ENCODE measurements around the gene ZNF837. TPM values are rescaled to one million over a fixed set of nuclear protein-coding genes. Genes with fewer than 3 reads are reported as not detected.
A peak's percentile ranks its signal among the peaks of the same experiment; 100 is the strongest.

The ZNF837 gene
- total and polyA plus RNA-seq, 2 donors (not counting 1 experiment from before 2014, with no cell fraction given), result 4.2 to 4.9 TPM

- no peak for DNase-seq
- CTCF ChIA-PET, result interaction anchor here (0.6 kb wide), 1 partner anchor 499 kb away, joined by 4 read pairs; no protein-coding TSS in a partner anchor
- peaks cover 0 to 19% (median 6%) of the 10 kb centered on the region in 4 experiments for H3K27me3 ChIP-seq (replicated peaks in 1 of 4; ENCODE audit: control extremely low read depth in 1 of 4, control insufficient read depth in 3 of 4, insufficient read depth in 4 of 4, low read length in 3 of 4)
- H3K4me3 Mint-ChIP-seq, result peak overlapping the region; percentile 57
- intact Hi-C loops (cut with micrococcal nuclease), result no loop called here
- no peak overlapping the region for H3K27ac ChIP-seq (ENCODE audit: low read length in 2 of 2)
- H3K9ac ChIP-seq (ENCODE audit: low read length), result peak overlapping the region; percentile 39
- peaks cover 19% of the 10 kb centered on the region for H3K4me1 Mint-ChIP-seq
- TF ChIP-seq, protein P1, sequence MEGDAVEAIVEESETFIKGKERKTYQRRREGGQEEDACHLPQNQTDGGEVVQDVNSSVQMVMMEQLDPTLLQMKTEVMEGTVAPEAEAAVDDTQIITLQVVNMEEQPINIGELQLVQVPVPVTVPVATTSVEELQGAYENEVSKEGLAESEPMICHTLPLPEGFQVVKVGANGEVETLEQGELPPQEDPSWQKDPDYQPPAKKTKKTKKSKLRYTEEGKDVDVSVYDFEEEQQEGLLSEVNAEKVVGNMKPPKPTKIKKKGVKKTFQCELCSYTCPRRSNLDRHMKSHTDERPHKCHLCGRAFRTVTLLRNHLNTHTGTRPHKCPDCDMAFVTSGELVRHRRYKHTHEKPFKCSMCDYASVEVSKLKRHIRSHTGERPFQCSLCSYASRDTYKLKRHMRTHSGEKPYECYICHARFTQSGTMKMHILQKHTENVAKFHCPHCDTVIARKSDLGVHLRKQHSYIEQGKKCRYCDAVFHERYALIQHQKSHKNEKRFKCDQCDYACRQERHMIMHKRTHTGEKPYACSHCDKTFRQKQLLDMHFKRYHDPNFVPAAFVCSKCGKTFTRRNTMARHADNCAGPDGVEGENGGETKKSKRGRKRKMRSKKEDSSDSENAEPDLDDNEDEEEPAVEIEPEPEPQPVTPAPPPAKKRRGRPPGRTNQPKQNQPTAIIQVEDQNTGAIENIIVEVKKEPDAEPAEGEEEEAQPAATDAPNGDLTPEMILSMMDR (IDR thresholded peaks at IDR 0.05), result no peak
- TF ChIP-seq EZH2 (IDR thresholded peaks at IDR 0.05; ENCODE audit: borderline replicate concordance, insufficient read depth, low read depth, low read length, poor library complexity, severe bottlenecking), result no peak
- peak overlapping the region in 4 of 5 experiments; percentile 32 to 43 (median 39) for H3K4me3 ChIP-seq (ENCODE audit: control extremely low read depth in 1 of 5, extremely low read depth in 1 of 5, insufficient read depth in 1 of 5, low read depth in 2 of 5, low read length in 4 of 5)
- 48% methylated on average over 75 of the region's 75 CpGs for WGBS (ENCODE audit: insufficient coverage)
- no peak overlapping the region for H3K27ac Mint-ChIP-seq
- peak overlapping the region; percentile 79 for H3K4me2 ChIP-seq (replicated peaks; ENCODE audit: low read depth, low read length, poor library complexity, severe bottlenecking)
- H3K36me3 ChIP-seq (replicated peaks in 1 of 2; ENCODE audit: control extremely low read depth in 1 of 2, control insufficient read depth in 1 of 2, extremely low read depth in 1 of 2, insufficient read depth in 2 of 2, low read length in 1 of 2), result no peaks in the 10 kb centered on the region
- peaks cover 0 to 14% (median 0%) of the 10 kb centered on the region in 3 donors for H3K9me3 ChIP-seq (ENCODE audit: control extremely low read depth in 1 of 3, control insufficient read depth in 2 of 3, insufficient read depth in 1 of 3, low read length in 2 of 3)
- peaks cover 3% of the 10 kb centered on the region for H3K27me3 Mint-ChIP-seq
- H2AFZ ChIP-seq (ENCODE audit: insufficient read depth, low read depth, low read length, poor library complexity, severe bottlenecking), result peak overlapping the region; percentile 54
- H3K79me2 ChIP-seq (ENCODE audit: control insufficient read depth, insufficient read depth, low read length), result no peaks in the 10 kb centered on the region
- peaks cover 17 to 27% of the 10 kb centered on the region in 2 donors for H3K4me1 ChIP-seq (ENCODE audit: control insufficient read depth in 2 of 2, insufficient read depth in 2 of 2, low read length in 2 of 2)
- POLR2A ChIA-PET, result interaction anchor here (1.4 kb wide), 1 partner anchor 10 kb away, joined by 7 read pairs; no protein-coding TSS in a partner anchor
- no peaks in the 10 kb centered on the region for H3K9me3 Mint-ChIP-seq (ENCODE audit: insufficient read depth)
- no peak for ATAC-seq (ENCODE audit: low read depth)
- H4K20me1 ChIP-seq (ENCODE audit: control insufficient read depth, insufficient read depth, low read length, poor library complexity, severe bottlenecking), result no peaks in the 10 kb centered on the region
Measured at GRCh38 chr19:58356766-58357480, 23.9 kb downstream of the ZNF837 start.
